GM19397 (cell line): ENCODE measurements around the gene HNRNPR.

Experiments
- ATAC-seq: cut with Tn5 transposase; IDR thresholded peaks from one replicate; pipeline ENCODE4 v1.9.1; 2021; ENCODE audit warnings: mild to moderate bottlenecking, moderate library complexity; ENCODE audit not compliant: unreplicated experiment

HNRNPR gene

DNA sequence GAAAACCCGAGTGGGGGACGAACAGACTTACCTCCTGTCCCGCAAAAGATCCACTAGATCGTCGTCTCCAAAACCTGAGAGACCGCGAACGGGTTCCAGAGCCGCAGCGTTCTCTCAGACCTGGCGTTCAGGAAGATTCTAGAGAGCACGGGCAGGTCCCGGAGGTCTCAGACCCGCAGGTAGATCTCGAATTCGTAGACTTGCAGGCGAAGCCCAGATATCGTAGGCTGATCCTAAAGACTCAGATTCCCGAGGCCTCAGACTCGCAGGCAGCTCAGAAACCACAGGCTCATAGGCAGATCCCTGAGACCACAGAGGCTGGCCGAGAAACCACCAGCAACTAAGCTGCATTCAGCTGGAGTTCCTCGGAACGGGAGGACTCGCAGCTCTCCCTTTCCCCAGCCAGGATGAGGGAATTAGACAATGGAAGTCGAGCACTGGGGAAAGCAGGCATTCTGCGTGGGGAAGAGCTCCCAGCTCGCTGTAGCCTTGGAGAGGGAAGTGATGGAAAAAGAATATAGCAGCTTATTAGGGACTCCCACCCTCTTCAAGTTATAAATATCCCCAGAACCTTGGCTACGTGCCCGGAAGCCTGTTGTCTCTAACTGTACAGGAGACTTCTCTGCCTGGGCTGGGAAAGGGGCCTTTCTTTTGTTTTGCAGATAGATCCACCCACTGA is 25.4 kb upstream of the HNRNPR start, which contains the start of gene ZNF436:
ZNF436 (minus strand) TSS at position 502 of the 679 bp plus-strand sequence. CDS start 1,831 bp downstream, outside the sequence.
- no peak for ATAC-seq

DNA sequence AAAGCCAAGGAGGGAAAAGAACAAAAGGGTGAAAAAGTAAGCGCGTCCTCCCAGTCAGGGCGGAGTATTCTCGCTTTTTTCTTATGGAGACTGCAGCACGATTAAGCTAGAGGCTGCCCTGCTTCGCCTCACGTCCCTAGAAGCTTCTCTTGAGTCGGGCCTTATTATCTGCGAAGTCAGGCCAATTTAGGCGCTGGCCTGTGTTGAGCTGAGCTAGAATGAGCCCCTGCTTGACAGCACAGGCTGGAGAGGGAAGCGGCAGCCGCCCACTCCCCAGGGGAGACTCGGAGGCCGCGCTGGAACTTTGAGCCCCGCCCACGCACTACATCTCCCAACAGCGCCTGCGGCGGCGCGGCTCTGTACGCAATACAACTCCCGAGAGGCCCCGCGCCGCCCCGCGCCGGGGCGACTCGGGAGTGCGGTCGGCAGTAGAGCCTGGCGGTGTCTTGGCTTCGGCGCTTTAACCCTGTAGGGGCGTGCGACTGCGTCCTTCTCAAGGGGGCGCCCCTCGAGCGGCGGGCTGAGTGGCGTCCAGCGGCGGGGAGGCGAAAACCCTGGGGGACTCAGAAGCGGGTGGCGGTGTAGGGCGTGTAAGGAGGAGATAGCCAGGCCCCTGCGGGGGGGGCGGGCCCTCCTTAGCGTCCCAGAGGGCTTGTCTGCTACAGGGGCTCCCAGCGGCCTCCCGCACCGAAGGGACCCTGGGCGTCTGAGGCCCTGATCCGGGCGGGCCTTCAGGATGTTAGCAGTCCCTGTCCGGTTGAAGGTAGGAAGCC is 24.7 kb upstream of the HNRNPR start:
- ATAC-seq = peak; percentile 62

DNA sequence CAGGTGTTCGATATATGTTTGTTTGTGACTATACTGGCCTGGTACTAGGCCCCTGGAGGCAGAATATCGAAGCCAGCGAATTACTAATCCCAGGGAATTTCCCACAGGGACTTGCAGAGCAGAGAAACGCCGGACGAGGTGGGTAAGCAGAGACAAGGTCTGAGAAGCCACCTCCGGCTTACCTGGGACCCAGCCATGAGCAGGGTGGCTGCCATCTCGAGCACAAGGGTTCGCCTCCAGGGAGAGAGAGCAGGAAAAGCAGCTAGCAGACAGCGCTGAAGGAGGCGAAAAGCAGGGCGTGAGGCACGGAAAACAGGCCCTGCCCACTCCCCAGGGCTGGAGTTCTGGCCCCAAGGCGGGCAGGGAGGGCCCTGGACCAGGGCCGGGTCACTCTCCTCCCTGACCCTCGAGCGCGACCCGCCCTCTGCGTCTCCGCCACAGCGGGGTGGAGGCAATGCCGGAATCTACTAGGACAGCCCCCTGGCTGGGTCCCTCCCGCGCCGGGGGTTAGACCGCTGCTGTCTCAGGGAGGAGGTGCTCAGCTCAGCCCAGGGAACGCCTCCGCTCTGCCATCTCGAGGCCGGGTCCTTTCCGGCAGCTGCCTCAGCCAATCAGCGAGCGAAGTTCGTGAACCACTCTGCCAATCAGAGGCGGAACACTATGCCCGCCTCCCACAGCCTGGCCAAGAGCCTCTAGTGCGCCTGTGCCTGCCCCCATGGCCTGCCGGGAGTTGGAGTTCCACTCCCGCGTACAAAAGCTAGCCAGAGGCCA is 23.9 kb upstream of the HNRNPR start:
- ATAC-seq = peak; percentile 93

DNA sequence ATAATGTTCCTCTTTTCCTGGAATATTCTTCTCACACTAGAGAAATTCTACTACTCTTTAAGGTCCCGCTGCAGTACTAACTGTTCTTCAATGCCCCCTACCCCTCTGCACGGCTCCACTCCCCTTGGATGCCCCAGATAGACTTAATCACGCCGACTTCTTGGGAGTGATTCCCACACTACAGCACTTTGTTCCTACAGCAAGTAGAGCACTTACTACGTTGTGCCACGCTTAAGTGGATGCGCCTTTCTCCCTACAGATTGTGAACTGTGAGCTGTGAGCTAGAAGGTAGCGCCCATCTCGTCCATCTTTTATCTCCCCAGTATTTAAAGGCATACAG is 23.3 kb upstream of the HNRNPR start:
- ATAC-seq = no peak

DNA sequence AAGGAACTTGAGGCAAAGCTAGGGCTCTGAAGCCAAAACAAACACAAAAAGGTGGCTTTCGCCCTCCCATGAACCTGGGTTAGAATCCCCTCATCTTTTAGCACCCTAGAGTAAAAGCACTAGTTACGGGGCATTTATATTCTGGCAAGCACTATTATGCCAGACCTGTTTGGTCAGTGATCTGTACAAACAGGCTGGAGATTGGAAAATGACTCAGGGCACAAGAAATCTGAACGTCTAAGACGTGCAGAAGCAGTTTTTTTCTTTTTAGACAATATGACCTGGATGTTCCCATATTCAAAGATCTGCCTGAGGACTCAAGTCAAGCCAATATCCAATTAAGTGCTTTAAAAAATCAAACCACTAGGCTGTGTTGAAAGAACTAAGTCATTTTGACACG is 22.5 kb upstream of the HNRNPR start:
- ATAC-seq = no peak

DNA sequence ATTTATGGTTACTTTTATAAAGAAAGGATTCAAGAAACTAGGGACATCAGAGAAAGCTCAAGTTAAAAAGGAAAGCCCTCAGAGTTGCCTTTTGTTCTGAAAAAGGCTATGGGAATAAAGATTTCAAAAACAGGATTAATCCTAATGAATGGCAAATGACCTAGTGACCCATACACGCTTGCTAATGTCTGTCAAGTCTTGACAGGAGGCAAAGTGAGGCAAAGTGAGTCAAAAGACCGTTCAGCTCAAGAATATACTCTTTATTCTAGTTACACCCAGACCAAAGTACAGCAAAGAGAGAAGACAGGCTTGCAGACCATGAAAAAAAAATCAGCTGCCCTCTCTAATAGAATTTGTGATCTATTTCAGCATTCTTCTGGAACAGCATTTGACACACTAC is 22.1 kb upstream of the HNRNPR start:
- ATAC-seq = no peak

DNA sequence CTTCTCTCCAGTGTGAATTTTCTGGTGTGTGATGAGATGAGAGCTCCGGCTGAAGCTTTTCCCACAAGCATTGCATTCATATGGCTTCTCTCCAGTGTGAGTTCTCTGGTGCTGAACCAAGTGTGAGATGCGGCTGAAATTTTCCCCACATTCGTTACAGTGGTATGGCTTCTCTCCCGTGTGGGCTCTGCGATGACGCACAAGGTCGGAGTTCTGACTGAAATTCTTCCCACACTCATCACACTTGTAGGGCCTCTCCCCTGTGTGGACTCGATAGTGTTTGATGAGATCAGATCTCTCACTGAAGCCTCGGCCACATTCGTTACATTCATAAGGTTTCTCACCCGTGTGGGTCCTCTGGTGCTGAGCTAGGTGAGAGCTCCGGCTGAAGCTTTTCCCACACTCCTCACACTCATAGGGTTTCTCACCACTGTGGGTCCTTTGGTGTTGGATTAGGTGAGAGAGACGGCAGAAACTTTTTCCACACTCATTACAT is 18.2 kb upstream of the HNRNPR start:
- ATAC-seq = no peak

DNA sequence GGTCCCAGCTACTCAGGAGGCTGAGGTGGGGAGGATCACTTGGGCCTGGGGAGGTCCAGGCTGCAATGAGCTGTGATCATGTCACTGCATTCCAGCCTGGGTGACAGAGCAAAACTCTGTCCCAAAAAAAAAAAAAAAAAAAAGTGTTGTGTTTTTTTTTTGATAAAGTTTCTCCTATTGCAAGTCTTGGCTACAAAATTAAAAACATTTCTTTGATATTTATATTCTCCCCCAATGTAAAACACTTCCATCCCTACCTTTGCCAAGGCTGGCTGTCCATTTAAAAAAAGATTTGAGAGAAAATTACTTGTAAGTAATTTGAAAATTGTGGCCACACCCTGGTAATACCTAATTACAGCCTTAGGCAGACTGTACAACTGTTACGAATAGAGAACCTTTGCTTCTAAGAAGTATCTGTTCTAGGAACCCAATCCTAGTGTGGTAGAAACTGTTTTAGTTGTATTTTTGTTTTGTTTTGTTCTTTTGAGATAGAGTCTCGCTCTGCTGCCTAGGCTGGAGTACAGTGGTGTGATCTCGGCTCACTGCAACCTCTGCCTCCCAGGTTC is 14.3 kb upstream of the HNRNPR start:
- no peak for ATAC-seq

DNA sequence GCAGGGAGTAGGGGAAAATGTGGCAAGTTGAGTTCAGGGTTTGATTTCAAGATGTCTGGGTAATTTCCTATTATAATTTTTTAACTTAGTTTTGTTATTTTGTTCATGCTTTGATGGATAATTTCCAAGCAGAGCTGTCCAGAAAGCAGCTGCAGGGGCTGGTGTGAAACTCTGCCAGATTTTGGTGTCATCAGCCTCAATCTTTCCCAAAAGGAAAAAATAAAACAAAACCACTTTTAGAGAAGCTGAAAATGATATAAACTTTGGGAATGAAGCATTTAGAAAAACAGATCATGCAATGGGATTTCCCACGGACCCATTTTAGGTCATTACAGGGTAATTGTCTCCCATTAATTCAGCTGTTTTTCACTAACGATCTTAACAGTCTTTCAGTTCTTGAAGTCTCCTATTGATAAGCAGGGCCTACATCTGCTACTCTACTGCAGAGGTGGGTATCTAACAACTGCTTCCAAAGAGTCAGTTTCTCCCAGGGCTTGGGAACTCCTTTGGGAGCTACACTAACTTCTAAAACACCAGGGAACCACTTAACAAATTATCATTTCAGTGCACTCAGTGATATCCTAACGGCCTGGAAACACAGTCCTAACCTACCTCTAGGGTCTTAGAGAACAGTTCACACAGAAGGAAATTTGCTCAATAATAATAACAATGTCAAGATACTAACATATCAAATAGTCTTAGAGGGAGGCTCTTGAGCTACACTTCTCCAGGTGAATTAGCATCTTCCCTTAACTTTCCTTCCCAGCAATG is 13.2 kb upstream of the HNRNPR start:
- ATAC-seq = no peak

DNA sequence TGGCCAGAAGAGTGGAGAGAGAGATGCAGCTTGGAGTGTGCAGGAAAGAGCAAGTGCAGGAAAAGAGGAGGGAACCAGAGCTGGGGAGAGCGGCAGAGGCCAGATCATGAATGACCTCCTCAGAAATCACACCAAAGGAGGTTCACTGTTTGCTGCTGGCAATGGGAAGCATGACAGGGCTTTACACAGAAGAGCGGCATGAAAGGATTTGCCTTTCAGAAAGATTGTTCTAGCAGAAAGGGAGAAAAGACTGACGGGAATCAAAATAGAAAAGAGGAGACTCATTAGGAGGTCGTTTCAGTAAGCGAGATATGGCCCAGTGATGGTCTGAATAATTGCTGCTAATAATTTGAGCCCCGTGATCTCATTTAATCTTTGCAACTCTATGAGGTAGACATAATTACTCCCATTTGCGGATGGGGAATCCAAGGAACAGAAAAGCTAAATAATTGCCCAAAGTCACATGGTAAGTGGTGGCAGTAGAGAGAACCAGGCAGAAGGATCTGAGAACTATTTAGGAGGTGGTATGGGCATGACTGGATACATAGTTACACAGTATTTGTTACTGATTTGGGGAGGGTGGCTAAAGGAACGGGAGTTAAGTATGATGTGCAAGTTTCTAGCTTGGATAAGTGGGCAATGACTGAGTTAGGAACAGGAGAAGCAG is 12.5 kb upstream of the HNRNPR start:
- no peak for ATAC-seq

DNA sequence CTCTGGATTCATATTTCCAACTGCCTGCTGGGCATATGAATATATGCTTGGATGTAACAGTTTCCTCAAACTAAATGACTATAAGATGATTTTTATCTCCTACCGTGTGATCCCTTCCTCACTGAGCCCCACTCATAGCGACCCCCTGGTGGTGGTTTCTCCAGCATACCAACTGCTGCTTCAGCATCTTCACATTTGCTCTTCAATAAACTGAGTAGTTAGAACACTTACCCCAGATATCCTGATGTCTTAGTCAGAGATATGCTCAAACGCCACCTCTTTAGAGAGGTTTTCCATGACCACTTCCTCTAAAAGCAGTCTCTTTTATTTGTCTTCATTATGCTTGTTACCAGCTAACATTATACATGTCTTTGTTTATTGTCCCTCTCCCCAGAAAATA is 10.2 kb upstream of the HNRNPR start:
- ATAC-seq = no peak

DNA sequence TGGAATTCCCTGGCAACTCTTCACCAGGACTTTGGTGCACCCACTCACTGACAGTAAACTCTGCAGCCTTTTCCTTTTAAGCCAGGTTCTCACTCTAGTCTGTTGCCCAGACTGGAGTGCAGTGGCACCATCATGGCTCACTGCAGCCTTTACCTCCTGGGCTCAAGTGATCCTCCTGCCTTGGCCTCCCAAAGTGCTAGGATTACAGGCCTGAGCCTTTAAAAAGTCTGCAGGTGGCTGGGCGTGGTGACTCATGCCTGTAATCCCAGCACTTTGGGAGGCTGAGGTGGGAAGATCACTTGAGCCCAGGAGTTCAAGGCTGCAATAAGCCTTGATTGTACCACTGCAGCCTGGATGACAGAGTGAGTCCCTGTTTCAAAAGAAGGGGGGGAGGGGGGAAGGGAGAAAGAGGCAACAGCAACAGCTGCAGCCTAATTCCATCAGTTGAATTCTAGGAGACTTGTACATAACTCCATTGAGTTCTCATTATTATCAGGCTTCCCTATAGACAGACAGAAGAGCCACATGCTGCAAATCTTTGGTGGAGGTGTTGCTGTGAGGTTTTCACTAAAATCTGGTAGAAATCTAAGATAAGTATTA is 8.1 kb upstream of the HNRNPR start:
- ATAC-seq = no peak

DNA sequence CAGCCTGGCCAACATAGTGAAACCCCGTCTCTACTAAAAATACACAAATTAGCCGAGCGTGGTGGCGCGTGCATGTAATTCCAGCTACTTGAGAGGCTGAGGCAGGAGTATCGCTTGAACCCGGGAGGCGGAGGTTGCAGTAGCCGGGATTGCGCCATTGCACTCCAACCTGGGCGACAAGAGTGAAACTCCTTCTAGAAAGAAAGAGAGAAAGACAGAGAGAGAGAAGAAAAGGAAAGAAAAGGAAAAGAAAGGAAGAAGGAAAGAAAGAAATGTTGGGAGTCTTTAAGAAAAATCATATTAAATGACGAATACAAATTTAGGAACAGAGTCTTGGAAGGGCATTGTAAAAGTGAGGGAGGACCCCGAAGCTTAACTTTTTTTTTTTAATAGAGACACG is 1.8 kb upstream of the HNRNPR start:
- no peak for ATAC-seq

DNA sequence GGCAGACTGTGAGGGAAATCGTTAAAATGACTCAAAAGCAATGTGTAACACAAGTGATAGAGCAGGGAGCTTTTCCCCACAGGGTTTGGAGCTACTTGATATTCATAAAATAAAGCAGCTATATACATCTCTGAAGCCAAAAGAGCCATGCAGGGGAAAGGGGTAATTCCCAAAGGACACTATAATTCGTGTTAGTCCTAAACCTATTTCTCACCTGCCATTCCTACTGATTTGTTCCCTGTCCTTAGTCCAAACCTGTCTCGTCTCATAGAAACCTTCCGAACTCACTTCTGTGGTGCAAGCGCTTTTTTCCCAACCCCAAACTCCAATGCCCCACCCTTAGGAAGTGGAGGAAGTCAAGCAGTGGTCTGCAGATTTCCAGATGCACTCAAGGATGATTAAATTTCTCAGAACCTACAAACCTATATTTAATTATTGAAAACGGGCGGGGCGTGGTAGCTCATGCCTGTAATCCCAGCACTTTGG is 946 bp upstream of the HNRNPR start:
- ATAC-seq = no peak

DNA sequence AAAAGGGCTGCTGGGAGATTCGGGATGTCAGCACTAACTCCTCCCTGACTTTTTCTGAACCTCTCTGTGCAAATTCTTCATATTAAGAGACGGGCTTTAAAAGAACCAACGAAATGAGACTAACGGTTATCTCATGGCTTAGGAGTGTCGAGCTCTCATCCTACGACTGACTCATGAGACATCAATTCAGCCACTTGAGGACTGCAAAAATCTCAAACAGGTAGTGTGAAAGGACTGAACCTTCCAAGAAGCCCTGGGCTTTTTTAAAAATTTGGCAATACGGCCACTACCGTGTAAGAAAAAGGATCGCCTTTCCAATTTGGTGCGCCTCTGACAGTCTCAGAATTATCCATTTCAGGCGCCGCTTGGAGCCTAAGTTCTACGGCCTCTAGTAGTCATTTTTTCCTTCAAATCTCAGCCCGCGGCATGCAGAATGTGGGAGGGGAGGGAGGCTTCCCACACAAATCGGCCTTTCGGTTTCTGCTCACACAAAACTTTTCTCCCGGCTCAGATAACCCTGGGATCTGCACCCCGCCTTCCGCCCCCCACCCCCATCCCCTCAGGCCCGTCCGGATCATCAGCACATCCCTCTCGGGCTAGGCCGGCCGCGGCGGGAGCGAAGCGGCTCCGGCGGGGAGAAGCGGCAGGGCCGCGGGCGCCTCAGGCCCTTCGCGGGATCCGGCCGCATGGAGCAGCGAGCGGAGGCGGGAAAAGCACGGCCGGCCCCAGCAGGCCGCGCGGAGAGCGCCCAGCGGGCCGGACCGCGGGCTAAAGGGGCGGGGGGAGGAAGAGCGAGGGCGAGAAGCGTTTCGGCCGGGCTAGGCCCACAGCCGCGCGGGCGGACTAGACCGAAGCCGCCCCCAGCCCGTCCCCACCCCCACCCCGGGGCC is 618 bp downstream of the HNRNPR start:
- peak; percentile 14 for ATAC-seq

DNA sequence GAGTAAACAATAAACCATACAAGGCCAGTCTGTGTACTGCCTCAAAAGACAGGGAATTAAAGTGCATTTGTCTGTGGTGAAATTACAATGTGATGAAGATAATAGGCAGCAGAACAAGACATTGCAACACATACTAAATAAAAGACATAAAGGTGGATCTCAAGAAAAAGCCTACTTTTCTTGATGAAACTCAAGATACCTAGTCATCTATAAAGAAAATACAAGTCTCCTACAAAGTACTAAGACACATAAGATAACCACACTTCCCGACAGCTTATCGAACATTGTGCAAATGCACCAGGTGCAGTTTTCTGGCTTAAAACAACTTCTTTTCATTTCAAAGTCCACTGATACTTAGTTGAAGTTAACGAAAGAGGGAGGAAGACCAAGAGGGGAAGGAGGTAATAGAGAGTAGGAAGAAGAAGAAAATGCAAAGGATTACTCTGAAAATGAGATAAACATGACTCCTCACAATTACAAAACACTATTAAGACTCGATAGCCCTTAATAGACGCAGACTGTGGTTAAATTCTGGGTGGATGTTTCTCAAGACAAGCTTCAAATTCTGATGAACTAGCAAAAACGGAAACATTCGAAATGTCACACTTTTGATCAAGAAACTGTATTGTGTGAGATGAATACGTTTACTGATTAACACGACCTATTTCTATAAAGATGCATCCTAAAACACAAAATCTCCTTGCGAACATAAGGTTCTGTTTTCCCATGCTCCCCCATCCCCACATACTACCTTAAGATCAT is 2.0 kb downstream of the HNRNPR start:
- ATAC-seq = no peak

DNA sequence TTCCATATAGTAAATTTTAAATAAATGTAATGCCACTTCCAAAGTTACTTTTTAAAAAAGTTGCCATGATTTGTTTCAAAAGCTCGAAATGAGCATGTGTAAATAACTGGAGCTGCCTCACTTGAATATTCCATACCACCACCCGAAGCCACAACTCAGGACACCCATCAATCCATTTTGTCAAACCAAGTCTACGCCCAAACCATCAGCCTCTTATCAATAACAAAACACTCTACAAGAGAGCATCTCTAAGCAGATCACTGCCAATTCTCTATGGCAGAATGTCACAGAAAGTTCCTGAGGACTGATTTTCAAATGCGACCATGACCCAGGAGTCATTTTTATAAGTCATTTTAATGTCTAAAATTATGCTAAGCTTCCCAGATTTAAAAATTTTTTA is 4.5 kb downstream of the HNRNPR start:
- no peak for ATAC-seq

DNA sequence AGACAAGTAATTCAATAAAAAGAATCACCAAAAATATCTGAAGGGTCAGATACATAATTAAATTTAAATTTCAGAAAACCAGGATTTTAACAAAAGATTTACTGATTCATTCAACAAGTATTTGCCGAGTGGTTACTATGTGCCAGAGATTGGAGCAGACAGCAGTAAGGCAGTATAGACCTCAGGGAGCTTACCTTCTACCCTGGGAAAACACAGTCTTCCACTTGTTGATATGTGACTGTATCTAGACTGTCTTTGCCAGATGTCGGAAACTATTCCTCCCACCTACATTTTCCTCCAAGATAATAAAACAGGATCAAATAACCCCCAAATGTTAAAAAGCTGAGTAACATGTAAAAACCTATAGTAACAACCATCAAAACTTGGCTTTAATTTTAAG is 6.2 kb downstream of the HNRNPR start:
- ATAC-seq = no peak
